ENCODE measurements around the gene ETFB.

ETFB gene

GRCh38 chr19:51367255-51367564, 1.0 kb upstream of the ETFB start:
- TF ChIP-seq CTCF (IDR thresholded peaks at IDR 0.05; ENCODE audit: low read depth, low read length) = no peak
- no peak for DNase-seq (ENCODE audit: extremely low read depth, low read depth)

- TF ChIP-seq CTCF (IDR thresholded peaks at IDR 0.05; ENCODE audit: low read depth, low read length) = no peak
- peak; percentile 96 for DNase-seq (ENCODE audit: extremely low read depth, low read depth)
Measured at GRCh38 chr19:51366389-51367254, 434 bp upstream of the ETFB start.

- TF ChIP-seq CTCF (IDR thresholded peaks at IDR 0.05; ENCODE audit: low read depth, low read length) = peak; percentile 7; the same call in 1 of the 2 replicates
- no peak for DNase-seq (ENCODE audit: extremely low read depth, low read depth)
Measured at GRCh38 chr19:51365211-51365964, 800 bp downstream of the ETFB start.

GRCh38 chr19:51364200-51365106, 1.7 kb downstream of the ETFB start:
- TF ChIP-seq CTCF (IDR thresholded peaks at IDR 0.05; ENCODE audit: low read depth, low read length) = no peak
- no peak for DNase-seq (ENCODE audit: extremely low read depth, low read depth)

- TF ChIP-seq CTCF (IDR thresholded peaks at IDR 0.05; ENCODE audit: low read depth, low read length) = no peak
Measured at GRCh38 chr19:51361239-51361638, 4.9 kb downstream of the ETFB start.

GRCh38 chr19:51359294-51359693, 6.9 kb downstream of the ETFB start:
- TF ChIP-seq CTCF (IDR thresholded peaks at IDR 0.05; ENCODE audit: low read depth, low read length) = no peak
- DNase-seq (ENCODE audit: extremely low read depth, low read depth) = peak; percentile 56

More at GRCh38 chr19:51361239-51361638, 4.9 kb downstream of the ETFB start:
- DNase-seq (ENCODE audit: extremely low read depth, low read depth) = no peak
